GM23338 (cell line): ENCODE data around the gene NFIB. TPM values are rescaled to one million over a fixed set of nuclear protein-coding genes. Genes with fewer than 3 reads are reported as not detected.

Experiments
- ATAC-seq: fragments of 200-7000 bp; cut with Tn5 transposase; 3 replicates; pipeline ENCODE4 v1.9.1; 2020
- DNase-seq: peaks from one replicate; pipeline ENCODE4 v3.0.0-alpha.2; 2015; ENCODE audit warnings: low spot score
- H2AFZ ChIP-seq: fragments of 200-600 bp; sonication (generic); 2 replicates; pipeline ENCODE4 v1.8.0; 2016; ENCODE audit warnings: antibody characterized with exemption, mild to moderate bottlenecking, moderate library complexity
- H3F3A ChIP-seq: fragments of 200-600 bp; sonication (generic); replicated peaks from 2 replicates; pipeline ENCODE4 v1.8.0; 2017; ENCODE audit warnings: antibody characterized with exemption, mixed run types, low read depth
- H3K27ac ChIP-seq: fragments of 200-600 bp; sonication (generic); 2 replicates; pipeline ENCODE4 v1.6.1; 2016; ENCODE audit warnings: low read depth
- H3K27me3 ChIP-seq: fragments of 200-600 bp; sonication (generic); 2 replicates; pipeline ENCODE4 v1.8.0; 2016; ENCODE audit warnings: mild to moderate bottlenecking, mixed run types, moderate library complexity; ENCODE audit not compliant: insufficient read depth
- H3K36me3 ChIP-seq: fragments of 200-600 bp; sonication (generic); 2 replicates; pipeline ENCODE4 v1.8.0; 2016; ENCODE audit warnings: mild to moderate bottlenecking; ENCODE audit not compliant: insufficient read depth
- H3K4me1 ChIP-seq: fragments of 200-600 bp; sonication (generic); 2 replicates; pipeline ENCODE4 v1.8.0; 2016; ENCODE audit warnings: mild to moderate bottlenecking, moderate library complexity; ENCODE audit not compliant: insufficient read depth
- H3K4me2 ChIP-seq: fragments of 200-600 bp; sonication (generic); 2 replicates; pipeline ENCODE4 v1.7.1; 2017; ENCODE audit warnings: mixed run types
- H3K4me3 ChIP-seq: fragments of 200-600 bp; sonication (generic); 2 replicates; pipeline ENCODE4 v1.6.1; 2016; ENCODE audit warnings: mixed run types
- H3K79me2 ChIP-seq: fragments of 200-600 bp; sonication (generic); replicated peaks from 2 replicates; pipeline ENCODE4 v1.8.0; 2017; ENCODE audit warnings: mild to moderate bottlenecking; ENCODE audit not compliant: insufficient read depth
- H3K9me2 ChIP-seq: fragments of 200-600 bp; sonication (generic); 2 replicates; pipeline ENCODE4 v1.8.0; 2017; ENCODE audit not compliant: insufficient read depth
- H4K20me1 ChIP-seq: fragments of 200-600 bp; sonication (generic); replicated peaks from 2 replicates; pipeline ENCODE4 v1.8.0; 2017; ENCODE audit warnings: mild to moderate bottlenecking; ENCODE audit not compliant: insufficient read depth
- H3K27ac Mint-ChIP-seq: 2 replicates; pipeline ENCODE4 v1.8.0; 2020; ENCODE audit warnings: inconsistent platforms, mild to moderate bottlenecking, moderate library complexity, mixed read lengths
- H3K27me3 Mint-ChIP-seq: 3 replicates; pipeline ENCODE4 v1.8.0; 2022; ENCODE audit warnings: low read depth, mild to moderate bottlenecking, moderate library complexity, mixed read lengths, inconsistent platforms; ENCODE audit not compliant: insufficient read depth, poor library complexity
- H3K36me3 Mint-ChIP-seq: 3 replicates; pipeline ENCODE4 v1.8.0; 2021; ENCODE audit warnings: low read depth, mild to moderate bottlenecking, inconsistent platforms, moderate library complexity, mixed read lengths
- H3K4me1 Mint-ChIP-seq: 3 replicates; pipeline ENCODE4 v1.8.0; 2020; ENCODE audit warnings: mild to moderate bottlenecking, inconsistent platforms, mixed read lengths
- H3K4me3 Mint-ChIP-seq: 3 replicates; pipeline ENCODE4 v1.8.0; 2021; ENCODE audit warnings: moderate library complexity, mild to moderate bottlenecking, inconsistent platforms, mixed read lengths
- H3K9me3 Mint-ChIP-seq: 3 replicates; pipeline ENCODE4 v1.8.0; 2020; ENCODE audit warnings: moderate library complexity, mild to moderate bottlenecking, inconsistent platforms, mixed read lengths
- CREB1 ChIP-seq: fragments of 250-450 bp; sonication (Bioruptor Pico); IDR thresholded peaks from 2 replicates; pipeline ENCODE4 v1.5.0; 2020; ENCODE audit warnings: low read depth, mild to moderate bottlenecking, moderate library complexity
- JUNB ChIP-seq: IDR thresholded peaks from one replicate; pipeline ENCODE4 v1.6.1; 2016; ENCODE audit warnings: antibody characterized with exemption; ENCODE audit not compliant: unreplicated experiment
- NANOG ChIP-seq: IDR thresholded peaks from 2 replicates; pipeline ENCODE4 v1.6.1; 2016; ENCODE audit warnings: antibody characterized with exemption, borderline replicate concordance
- POLR2AphosphoS5 ChIP-seq: IDR thresholded peaks from 2 replicates; pipeline ENCODE4 v1.6.1; 2016; ENCODE audit warnings: antibody characterized with exemption, low read depth
- ZNF114 ChIP-seq: fragments of 250-450 bp; sonication (Bioruptor Pico); IDR thresholded peaks from 2 replicates; pipeline ENCODE4 v1.5.0; 2020; ENCODE audit warnings: mild to moderate bottlenecking, moderate library complexity
- polyA plus RNA-seq: library from polyadenylated mRNA; unstranded; fragments of >200 nt; fragmentation: Nextera tagmentation; extraction: Ambion mirVana; gene quantifications from 2 replicates; pipeline ENCODE4 v1.2.1, GENCODE V29; 2016
- total RNA-seq: library from RNA; depleted of rRNA; stranded (reverse); fragments of >200 nt; shearing (Covaris generic); gene quantifications from 2 replicates; pipeline ENCODE4 v1.2.3, GENCODE V29; 2014
- TF ChIP-seq, protein P1 (sequence below): fragments of 250-450 bp; sonication (Bioruptor Pico); IDR thresholded peaks from 2 replicates; pipeline ENCODE4 v1.5.0; 2020; ENCODE audit warnings: mild to moderate bottlenecking, moderate library complexity
- TF ChIP-seq, protein P2 (sequence below): IDR thresholded peaks from one replicate; pipeline ENCODE4 v1.6.1; 2018; ENCODE audit warnings: antibody characterized with exemption; ENCODE audit not compliant: unreplicated experiment

Gene NFIB
- total and polyA plus RNA-seq, 2 experiments from 2014 or later, result 3.9 to 4.7 TPM

DNA sequence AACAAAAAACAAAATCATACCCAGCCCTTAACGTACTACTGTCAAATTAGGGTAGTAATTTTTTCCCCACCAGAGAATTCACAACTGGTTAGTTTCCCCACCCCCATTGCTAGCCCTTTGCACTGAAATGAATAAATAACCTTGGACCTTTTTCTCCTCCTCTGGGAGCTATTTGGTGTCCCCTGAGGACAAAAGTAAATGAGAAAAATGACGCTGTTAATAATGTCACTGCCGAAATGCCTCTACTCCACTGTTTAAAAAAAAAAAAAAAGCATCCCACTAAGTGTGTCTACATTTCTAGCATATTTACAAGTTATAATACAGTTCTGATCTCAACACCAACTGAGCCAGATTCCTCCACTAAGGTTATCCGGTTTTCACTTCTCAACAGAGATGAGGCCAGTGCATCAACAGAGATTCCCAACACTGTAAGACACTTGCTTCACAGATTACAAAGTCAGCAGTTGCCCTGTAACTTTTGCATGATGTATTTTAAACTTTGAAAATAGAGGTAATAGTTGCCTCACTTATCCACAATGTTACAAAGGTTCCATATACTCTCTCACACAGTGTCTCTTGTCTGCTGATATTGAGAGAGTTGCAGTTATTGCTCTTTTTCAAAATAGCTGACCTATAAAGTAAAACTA, 5.1 kb upstream of the NFIB start:
- H3K27ac ChIP-seq, result no peak overlapping the region
- H2AFZ ChIP-seq, result no peak overlapping the region
- DNase-seq (no peak), ATAC-seq (no peak)
- no peaks in the 10 kb centered on the region for H4K20me1 ChIP-seq
- H3K4me1 ChIP-seq, result peaks cover 58% of the 10 kb centered on the region
- H3K4me3 ChIP-seq, result peak overlapping the region; percentile 85; the same call in 1 of the 2 replicates
- H3K4me1 Mint-ChIP-seq, result peaks cover 67% of the 10 kb centered on the region
- TF ChIP-seq JUNB (no peak), ZNF114 (CRISPR knock-in tag) (no peak), NANOG (no peak), POLR2AphosphoS5 (no peak), CREB1 (no peak)
- TF ChIP-seq, protein P1, sequence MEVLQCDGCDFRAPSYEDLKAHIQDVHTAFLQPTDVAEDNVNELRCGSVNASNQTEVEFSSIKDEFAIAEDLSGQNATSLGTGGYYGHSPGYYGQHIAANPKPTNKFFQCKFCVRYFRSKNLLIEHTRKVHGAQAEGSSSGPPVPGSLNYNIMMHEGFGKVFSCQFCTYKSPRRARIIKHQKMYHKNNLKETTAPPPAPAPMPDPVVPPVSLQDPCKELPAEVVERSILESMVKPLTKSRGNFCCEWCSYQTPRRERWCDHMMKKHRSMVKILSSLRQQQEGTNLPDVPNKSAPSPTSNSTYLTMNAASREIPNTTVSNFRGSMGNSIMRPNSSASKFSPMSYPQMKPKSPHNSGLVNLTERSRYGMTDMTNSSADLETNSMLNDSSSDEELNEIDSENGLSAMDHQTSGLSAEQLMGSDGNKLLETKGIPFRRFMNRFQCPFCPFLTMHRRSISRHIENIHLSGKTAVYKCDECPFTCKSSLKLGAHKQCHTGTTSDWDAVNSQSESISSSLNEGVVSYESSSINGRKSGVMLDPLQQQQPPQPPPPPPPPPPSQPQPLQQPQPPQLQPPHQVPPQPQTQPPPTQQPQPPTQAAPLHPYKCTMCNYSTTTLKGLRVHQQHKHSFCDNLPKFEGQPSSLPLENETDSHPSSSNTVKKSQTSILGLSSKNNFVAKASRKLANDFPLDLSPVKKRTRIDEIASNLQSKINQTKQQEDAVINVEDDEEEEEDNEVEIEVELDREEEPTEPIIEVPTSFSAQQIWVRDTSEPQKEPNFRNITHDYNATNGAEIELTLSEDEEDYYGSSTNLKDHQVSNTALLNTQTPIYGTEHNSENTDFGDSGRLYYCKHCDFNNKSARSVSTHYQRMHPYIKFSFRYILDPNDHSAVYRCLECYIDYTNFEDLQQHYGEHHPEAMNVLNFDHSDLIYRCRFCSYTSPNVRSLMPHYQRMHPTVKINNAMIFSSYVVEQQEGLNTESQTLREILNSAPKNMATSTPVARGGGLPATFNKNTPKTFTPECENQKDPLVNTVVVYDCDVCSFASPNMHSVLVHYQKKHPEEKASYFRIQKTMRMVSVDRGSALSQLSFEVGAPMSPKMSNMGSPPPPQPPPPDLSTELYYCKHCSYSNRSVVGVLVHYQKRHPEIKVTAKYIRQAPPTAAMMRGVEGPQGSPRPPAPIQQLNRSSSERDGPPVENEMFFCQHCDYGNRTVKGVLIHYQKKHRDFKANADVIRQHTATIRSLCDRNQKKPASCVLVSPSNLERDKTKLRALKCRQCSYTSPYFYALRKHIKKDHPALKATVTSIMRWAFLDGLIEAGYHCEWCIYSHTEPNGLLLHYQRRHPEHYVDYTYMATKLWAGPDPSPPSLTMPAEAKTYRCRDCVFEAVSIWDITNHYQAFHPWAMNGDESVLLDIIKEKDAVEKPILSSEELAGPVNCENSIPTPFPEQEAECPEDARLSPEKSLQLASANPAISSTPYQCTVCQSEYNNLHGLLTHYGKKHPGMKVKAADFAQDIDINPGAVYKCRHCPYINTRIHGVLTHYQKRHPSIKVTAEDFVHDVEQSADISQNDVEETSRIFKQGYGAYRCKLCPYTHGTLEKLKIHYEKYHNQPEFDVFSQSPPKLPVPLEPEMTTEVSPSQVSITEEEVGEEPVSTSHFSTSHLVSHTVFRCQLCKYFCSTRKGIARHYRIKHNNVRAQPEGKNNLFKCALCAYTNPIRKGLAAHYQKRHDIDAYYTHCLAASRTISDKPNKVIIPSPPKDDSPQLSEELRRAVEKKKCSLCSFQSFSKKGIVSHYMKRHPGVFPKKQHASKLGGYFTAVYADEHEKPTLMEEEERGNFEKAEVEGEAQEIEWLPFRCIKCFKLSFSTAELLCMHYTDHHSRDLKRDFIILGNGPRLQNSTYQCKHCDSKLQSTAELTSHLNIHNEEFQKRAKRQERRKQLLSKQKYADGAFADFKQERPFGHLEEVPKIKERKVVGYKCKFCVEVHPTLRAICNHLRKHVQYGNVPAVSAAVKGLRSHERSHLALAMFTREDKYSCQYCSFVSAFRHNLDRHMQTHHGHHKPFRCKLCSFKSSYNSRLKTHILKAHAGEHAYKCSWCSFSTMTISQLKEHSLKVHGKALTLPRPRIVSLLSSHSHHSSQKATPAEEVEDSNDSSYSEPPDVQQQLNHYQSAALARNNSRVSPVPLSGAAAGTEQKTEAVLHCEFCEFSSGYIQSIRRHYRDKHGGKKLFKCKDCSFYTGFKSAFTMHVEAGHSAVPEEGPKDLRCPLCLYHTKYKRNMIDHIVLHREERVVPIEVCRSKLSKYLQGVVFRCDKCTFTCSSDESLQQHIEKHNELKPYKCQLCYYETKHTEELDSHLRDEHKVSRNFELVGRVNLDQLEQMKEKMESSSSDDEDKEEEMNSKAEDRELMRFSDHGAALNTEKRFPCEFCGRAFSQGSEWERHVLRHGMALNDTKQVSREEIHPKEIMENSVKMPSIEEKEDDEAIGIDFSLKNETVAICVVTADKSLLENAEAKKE, result no peak
- TF ChIP-seq, protein P2, sequence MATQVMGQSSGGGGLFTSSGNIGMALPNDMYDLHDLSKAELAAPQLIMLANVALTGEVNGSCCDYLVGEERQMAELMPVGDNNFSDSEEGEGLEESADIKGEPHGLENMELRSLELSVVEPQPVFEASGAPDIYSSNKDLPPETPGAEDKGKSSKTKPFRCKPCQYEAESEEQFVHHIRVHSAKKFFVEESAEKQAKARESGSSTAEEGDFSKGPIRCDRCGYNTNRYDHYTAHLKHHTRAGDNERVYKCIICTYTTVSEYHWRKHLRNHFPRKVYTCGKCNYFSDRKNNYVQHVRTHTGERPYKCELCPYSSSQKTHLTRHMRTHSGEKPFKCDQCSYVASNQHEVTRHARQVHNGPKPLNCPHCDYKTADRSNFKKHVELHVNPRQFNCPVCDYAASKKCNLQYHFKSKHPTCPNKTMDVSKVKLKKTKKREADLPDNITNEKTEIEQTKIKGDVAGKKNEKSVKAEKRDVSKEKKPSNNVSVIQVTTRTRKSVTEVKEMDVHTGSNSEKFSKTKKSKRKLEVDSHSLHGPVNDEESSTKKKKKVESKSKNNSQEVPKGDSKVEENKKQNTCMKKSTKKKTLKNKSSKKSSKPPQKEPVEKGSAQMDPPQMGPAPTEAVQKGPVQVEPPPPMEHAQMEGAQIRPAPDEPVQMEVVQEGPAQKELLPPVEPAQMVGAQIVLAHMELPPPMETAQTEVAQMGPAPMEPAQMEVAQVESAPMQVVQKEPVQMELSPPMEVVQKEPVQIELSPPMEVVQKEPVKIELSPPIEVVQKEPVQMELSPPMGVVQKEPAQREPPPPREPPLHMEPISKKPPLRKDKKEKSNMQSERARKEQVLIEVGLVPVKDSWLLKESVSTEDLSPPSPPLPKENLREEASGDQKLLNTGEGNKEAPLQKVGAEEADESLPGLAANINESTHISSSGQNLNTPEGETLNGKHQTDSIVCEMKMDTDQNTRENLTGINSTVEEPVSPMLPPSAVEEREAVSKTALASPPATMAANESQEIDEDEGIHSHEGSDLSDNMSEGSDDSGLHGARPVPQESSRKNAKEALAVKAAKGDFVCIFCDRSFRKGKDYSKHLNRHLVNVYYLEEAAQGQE, result no peak
- no peaks in the 10 kb centered on the region for H3K36me3 ChIP-seq
- H3K36me3 Mint-ChIP-seq, result peaks cover 2% of the 10 kb centered on the region; the same call in 1 of the 3 replicates
- peaks cover 4% of the 10 kb centered on the region; the same call in 1 of the 3 replicates for H3K9me3 Mint-ChIP-seq
- H3K79me2 ChIP-seq, result no peaks in the 10 kb centered on the region
- H3K4me2 ChIP-seq, result peak overlapping the region; percentile 89
- peaks cover 7% of the 10 kb centered on the region for H3F3A ChIP-seq
- H3K9me2 ChIP-seq, result no peaks in the 10 kb centered on the region
- H3K27ac Mint-ChIP-seq, result no peak overlapping the region
- peaks cover 61% of the 10 kb centered on the region for H3K27me3 ChIP-seq
- H3K27me3 Mint-ChIP-seq, result peaks cover 38% of the 10 kb centered on the region
- peak overlapping the region; percentile 19; the same call in 2 of the 3 replicates for H3K4me3 Mint-ChIP-seq
